Activated CD4-positive, alpha-beta T cell treated with anti-CD3 and anti-CD28 coated beads, Interleukin-2, Interleukin-6, amounts not matched to agents 100 ng/mL and 50 ng/mL, durations not matched to agents 16 hours and 8 hours (primary cell): ENCODE measurements around the gene EBPL.
"Not testable (repeated sequence)": the region's sequence is repeated elsewhere in the genome, so short reads cannot be mapped to it uniquely, and the experiment has no call there.

Source experiments
- DNase-seq: peaks from one replicate; pipeline ENCODE4 v3.0.0-alpha.2; 2020

Gene EBPL

GRCh38 chr13:49690995-49691784 is at the start of gene EBPL:
TSS of gene EBPL (minus strand) at chr13:49691486. CDS start at chr13:49691424, 62 bp downstream.
- peak; percentile 95 for DNase-seq

DNA sequence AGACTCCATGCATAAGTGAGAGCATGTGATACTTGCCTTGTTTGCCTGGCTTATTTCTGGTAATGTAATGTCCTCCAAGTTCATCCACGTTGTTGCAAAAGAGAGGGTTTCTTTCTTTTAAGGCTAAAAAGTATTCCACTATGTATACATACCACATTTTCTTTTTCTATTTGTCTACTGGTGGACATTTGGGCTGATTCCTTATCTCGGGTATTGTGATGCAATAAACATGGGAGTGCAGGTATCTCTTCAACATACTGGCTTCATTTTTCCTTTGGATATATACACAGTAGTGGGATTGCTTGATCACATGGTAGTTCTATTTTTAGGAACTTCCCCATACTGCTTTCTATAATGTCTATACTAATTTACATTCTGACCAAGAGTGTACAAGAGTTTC is 49.6 kb upstream of the EBPL start:
- no peak for DNase-seq

DNA sequence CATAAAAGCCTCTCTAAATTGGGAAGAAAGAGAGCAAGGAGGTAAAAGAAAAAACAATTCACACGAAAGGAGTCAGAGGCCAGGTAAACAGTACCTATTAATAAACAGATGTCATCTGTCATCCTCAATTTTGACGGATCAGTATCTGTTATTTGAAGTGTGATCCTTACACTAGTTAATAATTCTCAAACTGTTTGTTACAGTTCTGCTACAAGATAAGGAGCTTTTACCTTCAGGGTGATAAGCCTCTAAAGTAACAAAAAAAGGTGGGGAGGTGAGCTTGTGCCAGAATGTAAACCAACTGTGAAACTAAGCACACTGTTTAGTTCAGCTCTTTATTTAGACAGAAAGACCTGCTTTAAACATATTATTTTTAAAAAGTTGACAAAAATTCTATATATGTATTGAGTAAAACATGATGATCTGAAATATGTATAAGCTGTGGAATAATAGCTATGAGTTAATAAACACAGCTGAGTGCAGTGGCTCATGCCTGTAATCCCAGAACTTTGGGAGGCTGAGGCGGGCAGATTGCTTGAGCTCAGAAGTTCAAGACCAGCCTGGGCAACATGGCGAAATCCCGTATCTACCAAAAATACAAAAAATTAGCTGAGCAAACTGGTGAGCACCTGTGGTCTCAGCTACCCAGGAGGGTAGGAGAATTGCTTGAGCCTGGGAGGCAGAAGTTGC is 48.4 kb upstream of the EBPL start:
- DNase-seq = no peak

- DNase-seq = no peak
Observed at GRCh38 chr13:49733181-49733951, 42.1 kb upstream of the EBPL start.

DNA sequence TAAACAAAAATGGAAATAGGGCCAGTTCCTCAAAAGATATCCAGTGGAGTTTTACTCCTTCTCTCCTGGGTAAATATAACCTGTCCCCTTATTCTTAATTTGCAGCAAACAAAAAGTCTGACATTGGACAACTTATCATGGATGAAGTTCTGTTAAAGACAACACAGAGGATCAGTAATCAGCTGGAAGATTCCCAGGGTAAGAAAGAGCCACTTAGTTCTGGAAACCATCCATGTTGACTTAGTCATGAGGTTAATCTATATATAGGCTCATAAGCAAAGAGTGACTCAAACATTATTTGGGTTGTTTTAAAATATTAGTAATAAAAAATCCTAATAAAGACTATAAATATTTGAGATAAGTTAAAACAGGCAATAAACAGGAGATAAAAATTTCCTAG is 40.5 kb upstream of the EBPL start:
- no peak for DNase-seq

- no peak for DNase-seq
Observed at GRCh38 chr13:49716615-49717014, 25.3 kb upstream of the EBPL start.

DNA sequence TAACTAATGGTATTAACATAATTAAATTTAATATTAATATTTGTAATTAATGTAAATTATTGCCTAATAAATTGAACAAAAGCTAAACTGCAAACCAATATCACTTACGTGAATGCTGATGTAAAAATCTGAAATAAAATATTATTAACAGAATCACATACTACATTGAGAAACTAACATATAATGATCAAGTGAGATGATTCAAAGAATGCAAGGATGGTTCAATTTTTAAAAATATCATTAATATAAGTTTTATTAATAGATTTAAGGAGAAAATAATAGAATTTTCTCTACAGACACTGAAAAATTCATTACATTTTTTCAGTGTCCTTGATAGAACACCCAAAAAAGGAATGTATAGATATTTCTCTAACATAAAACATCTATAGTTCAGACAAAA is 23.5 kb upstream of the EBPL start:
- no peak for DNase-seq

GRCh38 chr13:49711218-49711863 is 20.1 kb upstream of the EBPL start:
- DNase-seq = no peak

DNA sequence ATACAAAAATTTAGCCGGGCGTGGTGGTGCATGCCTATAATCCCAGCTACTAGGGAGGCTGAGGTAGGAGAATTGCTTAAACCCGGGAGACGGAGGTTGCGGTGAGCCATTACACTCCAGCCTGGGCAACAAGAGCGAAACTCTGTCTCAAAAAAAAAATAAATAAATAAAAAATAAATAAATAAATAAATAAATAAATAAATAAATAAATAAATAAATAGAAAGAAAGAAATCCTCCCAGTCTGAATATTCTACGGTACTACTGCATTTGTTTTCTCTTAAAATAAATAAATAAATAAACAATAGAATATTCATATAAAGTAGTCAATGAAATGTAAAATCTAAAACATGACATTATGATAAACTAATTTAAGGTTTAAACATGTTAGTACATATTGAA is 13.0 kb upstream of the EBPL start:
- DNase-seq = not testable (repeated sequence)

DNA sequence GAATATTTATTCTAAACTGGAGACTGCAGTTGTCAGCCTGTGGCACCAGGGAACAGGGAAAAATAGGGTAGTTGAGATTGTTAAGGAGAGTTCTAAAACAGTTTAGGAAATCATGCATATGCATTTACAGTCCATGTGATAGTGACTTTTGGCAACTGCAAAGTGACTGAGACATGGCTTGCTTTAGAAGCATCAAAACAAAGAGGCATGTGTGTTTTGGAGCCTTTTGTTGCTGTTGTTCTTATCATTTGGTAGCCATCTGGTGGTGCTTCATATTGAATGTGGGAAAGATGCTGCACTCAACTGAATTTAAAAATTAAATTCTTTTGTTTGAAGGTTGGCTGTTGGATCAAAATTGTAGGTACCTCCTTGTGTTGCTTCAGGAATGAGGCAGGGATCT is 10.2 kb upstream of the EBPL start:
- no peak for DNase-seq

DNA sequence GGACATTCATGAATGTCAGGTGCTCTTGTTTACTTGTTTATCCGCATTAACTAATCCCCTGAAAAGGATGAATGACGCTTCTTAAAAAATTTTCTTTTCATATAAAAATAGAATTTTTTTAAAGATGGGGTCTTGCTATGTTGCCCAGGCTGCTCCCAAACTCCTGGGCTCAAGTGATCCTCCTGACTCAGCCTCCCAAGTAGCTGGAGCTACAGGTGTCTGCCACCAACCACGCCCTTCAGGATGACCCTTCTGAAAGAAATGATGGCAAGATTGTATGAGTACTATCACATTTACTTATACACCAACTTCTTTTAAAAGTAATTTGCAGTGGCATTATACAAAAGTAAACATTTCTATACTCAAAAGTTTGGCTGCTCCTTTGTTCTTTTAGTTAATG is 6.2 kb upstream of the EBPL start:
- no peak for DNase-seq

DNA sequence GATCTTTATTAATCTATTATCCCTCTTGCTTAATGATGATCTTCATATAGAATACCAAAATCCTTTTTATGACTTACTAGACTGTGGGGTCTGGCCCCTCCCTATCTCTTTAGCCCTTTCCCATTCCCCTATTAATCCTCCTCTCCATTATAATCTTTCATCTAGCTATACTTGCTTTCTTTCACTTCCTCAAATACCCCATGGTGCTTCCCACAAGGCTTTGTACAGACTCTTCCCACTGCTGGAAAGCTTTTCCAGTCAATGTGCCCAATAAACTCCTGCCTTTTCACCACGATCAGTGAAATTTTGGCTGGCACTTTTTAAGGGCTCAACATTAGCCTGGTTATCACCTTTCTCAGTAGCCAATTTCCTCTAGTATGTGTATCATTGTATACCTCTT is 3.2 kb upstream of the EBPL start:
- no peak for DNase-seq

DNA sequence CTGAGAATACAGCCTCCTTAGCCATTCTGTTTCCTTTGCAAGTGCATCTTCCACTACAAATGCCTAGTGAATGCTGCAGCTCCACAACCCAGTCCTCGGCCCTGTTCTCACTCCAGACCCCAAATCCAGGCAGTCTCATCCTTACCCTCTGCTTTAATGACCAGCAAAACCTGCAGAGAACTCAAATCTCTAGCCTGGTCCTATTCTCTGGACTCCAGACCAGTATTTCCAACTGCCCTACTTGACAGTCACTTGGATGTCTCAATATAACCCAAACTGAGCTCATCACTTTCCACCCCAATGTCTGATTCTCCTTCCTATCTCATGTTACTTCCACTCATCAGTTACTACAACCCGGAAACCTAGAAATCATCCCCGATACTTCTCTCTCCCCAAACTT is 2.6 kb upstream of the EBPL start:
- DNase-seq = no peak

DNA sequence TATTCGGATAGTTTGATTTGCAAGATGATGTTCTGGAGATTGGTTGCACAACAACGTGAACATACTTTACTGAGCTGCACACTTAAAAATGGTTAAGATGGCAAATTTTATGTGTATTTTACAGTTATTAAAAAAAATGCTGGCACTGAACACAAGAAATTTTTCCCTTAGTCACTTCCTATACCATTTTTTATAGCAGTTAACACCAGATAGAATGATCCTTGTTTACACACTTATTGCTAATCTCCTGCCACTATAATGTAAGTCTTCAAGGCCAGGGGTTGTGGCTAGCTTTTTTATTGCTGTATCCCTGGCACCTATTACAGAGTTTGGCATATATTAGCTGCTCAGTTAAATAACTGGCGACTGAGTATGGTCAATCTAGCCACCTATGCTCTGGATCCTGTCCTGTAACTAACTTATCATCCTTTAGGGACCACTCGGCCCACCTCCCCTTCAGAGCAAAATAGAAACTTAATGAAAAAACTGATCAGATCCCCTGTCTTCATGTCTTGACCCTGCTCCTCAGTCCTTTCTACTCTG is 2.0 kb upstream of the EBPL start:
- no peak for DNase-seq

GRCh38 chr13:49690133-49690994 is 922 bp downstream of the EBPL start:
- DNase-seq = no peak

DNA sequence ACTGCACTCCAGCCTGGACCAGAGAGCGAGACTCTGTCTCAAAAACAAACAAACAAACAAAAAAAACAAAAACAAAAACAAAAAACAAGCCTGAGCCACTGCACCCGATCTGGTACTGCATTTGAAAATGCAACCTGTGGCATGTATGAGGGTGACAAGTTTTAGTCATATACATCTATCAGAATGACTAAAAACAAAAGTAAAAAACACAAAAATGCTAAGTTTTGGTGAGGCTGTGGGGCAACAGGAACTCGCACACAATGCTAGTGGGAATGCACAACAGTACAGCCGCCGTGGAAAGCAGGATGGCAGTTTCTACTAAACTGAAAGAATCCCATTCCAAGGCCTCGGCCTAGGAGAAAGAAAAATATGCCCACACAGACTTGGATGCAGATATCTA is 7.8 kb downstream of the EBPL start:
- DNase-seq = peak; percentile 75

- no peak for DNase-seq
Observed at GRCh38 chr13:49681842-49682435, 9.3 kb downstream of the EBPL start.

DNA sequence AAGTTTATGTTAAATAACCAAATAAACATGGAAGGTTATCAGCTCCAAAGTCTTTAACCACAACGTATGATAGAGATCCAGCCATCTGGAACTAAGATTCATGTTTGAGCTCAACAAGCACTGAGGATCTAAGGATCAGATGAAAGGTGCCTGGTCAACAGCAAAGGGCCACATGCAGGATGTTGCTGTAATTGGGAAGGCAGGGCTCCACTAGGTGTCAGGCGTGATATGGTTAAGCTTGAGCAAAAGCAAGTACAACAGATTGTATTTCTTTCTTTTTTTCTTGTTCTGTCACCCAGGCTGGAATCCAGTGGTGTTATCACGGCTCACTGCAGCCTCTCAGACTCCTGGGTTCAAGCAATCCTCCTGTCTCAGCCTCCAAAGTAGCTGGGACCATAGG is 12.0 kb downstream of the EBPL start:
- no peak for DNase-seq

DNA sequence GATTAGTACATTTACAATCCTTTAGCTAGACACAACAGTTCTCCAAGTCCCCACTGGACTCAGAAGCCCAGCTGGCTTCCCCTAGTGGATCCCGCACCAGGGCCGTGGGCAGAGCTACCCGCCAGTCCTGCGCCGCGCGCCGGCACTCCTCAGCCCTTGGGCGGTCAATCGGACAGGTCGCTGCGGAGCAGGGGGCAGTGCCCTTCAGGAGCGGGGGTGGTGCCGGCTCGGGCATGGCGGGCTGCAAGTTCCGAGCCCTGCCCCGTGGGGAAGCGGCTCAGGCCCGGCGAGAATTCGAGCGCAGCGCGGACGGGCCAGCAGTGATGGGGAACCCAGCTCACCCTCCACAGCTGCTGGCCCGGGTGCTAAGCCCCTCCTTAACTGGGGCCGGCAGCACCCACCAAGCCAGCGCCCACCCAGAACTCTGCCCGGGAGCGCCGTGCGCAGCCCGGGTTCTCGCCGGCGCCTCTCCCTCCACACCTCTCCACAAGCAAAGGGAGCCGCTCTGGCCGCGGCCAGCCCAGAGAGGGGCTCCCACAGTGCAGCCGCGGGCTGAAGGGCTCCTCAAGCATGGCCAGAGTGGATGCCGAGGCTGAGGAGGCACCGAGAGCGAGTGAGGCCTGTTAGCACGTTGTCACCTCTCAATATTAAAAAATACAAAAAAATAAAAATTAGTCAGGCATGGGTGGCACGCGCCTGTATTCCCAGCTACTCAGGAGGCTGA is 12.9 kb downstream of the EBPL start:
- DNase-seq = no peak

DNA sequence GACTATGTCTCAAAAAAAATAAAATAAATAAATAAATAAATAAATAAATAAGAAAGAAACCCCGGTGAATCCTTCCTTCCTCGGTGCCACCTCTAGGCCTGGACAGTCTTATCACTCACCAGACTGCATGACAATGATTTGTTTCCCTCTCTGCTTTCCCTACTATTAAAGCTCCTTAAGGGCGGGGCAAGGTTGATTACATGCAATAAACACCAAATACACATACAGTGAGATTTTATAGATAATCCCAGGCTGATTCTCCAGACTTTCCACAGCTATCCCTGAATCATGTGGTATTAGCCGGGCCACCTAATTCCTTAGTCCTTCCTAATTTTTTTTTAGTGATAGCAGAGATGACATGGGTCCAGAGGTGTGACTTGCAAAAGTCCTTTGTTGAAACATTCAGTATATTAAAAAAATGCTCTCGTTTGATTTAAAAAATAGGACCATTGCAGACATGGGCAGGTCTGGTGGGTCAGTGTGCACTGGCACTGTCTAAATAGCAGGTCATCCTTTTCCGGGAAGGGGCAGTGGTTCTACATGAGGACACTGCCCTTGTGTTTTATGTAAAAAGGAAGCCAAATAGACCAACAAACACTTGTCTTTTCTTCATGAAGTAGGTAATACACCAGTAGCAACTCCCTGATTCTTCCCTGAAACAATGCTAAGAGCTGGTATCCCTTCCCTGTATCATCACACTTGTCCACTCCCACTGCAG is 14.5 kb downstream of the EBPL start:
- DNase-seq = no peak
